ENCODE results near the gene PHACTR3. TPM values are rescaled to one million over a fixed set of nuclear protein-coding genes. Genes with fewer than 3 reads are reported as not detected.

PHACTR3 gene
- total and polyA plus RNA-seq, 2 donors = 2.9 to 35.8 TPM

DNA sequence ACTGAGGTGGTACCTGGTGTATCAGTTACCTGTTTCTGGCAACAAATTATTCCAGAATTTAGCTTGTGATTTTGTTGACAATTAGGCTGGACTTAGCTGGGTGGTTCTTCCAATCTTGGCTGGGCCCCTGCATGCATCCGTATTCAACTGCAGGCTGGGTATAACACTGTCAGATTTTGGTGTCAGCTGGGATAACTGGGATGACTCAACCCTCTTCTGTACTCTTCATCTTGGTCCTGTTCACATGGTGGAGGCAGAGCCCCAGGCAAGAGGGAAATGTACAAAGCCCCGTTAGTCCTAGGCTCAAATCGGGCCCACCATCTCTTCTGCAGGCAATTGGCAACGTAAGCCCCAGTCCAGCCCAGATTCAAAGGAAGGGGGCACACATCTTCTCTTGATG is 89.2 kb downstream of the PHACTR3 start:
- 93% methylated on average over 4 of the region's 4 CpGs for WGBS
- no peak for DNase-seq (ENCODE audit: low read depth in 6 of 9, low spot score in 9 of 9)

DNA sequence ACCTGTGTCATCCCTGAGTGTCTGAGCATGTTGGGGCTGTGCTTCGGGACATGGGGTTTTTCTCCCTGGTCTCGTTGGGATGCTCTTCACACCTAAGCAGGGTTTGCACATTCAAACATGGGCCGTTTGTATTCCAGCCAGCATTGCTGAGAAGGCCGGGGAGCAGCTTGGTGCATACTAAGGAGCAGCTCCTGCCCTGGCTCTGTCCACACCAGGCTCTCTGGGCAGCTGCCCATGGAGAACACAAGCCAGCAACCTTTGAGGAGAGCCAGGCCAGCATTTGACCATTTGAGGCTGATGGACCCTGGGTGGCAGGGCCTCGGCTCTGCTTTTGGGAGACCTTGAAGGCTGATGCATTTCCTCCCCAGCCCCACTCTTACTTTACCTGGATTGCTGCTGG is 92.1 kb downstream of the PHACTR3 start:
- Histone ChIP-seq H3K27me3 (ENCODE audit: control insufficient read depth in 2 of 2, insufficient read depth in 1 of 2, low read length in 1 of 2) (no peaks in the 10 kb centered on the region), H3K4me1 (ENCODE audit: control insufficient read depth in 2 of 2, insufficient read depth in 2 of 2, low read length in 2 of 2) (no peaks in the 10 kb centered on the region), H3K36me3 (ENCODE audit: control insufficient read depth in 2 of 2, insufficient read depth in 2 of 2, low read length in 1 of 2) (no peaks in the 10 kb centered on the region), H3K9me3 (ENCODE audit: control insufficient read depth in 2 of 2, insufficient read depth in 1 of 2, low read length in 1 of 2) (no peaks in the 10 kb centered on the region), H3K27ac (ENCODE audit: low read depth in 1 of 2, low read length in 1 of 2) (no peak overlapping the region), H3K4me3 (ENCODE audit: low read length in 2 of 2) (no peak overlapping the region)
- no peak for DNase-seq (ENCODE audit: low read depth in 6 of 9, low spot score in 9 of 9)
- 78% methylated on average over 5 of the region's 5 CpGs for WGBS

More for the DNA sequence above, 89.2 kb downstream of the PHACTR3 start:
- Histone ChIP-seq H3K4me1 (ENCODE audit: control insufficient read depth in 2 of 2, insufficient read depth in 2 of 2, low read length in 2 of 2) (no peaks in the 10 kb centered on the region), H3K9me3 (ENCODE audit: control insufficient read depth in 2 of 2, insufficient read depth in 1 of 2, low read length in 1 of 2) (no peaks in the 10 kb centered on the region), H3K4me3 (ENCODE audit: low read length in 2 of 2) (no peak overlapping the region), H3K36me3 (ENCODE audit: control insufficient read depth in 2 of 2, insufficient read depth in 2 of 2, low read length in 1 of 2) (no peaks in the 10 kb centered on the region), H3K27ac (ENCODE audit: low read depth in 1 of 2, low read length in 1 of 2) (no peak overlapping the region), H3K27me3 (ENCODE audit: control insufficient read depth in 2 of 2, insufficient read depth in 1 of 2, low read length in 1 of 2) (no peaks in the 10 kb centered on the region)

DNA sequence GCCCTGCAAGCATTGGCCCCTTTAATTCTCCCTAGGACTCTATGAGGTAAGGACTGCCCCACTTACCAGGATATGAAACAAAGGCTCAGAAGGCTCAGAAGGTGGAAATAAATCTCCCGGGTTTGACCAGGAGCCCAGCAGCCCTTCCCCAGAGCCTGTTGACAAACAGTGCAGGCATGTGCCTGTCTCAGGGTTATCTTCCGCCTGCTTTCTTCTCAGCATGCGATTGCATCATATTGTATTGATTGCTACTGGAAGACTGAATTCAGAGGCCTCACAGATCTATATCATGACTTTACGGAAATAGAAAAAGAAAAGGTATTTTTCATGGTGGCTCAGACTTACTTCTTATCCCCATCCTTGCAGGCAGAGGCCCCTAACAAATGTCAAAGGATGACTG is 92.7 kb downstream of the PHACTR3 start:
- H3K9me3 ChIP-seq (ENCODE audit: control insufficient read depth in 2 of 2, insufficient read depth in 1 of 2, low read length in 1 of 2) = no peaks in the 10 kb centered on the region
- H3K4me3 ChIP-seq (ENCODE audit: low read length in 2 of 2) = no peak overlapping the region
- H3K27ac ChIP-seq (ENCODE audit: low read depth in 1 of 2, low read length in 1 of 2) = no peak overlapping the region
- no peak for DNase-seq (ENCODE audit: low read depth in 6 of 9, low spot score in 9 of 9)
- 79% methylated on average over 4 of the region's 4 CpGs for WGBS
- no peaks in the 10 kb centered on the region for H3K4me1 ChIP-seq (ENCODE audit: control insufficient read depth in 2 of 2, insufficient read depth in 2 of 2, low read length in 2 of 2)
- H3K27me3 ChIP-seq (ENCODE audit: control insufficient read depth in 2 of 2, insufficient read depth in 1 of 2, low read length in 1 of 2) = no peaks in the 10 kb centered on the region
- no peaks in the 10 kb centered on the region for H3K36me3 ChIP-seq (ENCODE audit: control insufficient read depth in 2 of 2, insufficient read depth in 2 of 2, low read length in 1 of 2)

DNA sequence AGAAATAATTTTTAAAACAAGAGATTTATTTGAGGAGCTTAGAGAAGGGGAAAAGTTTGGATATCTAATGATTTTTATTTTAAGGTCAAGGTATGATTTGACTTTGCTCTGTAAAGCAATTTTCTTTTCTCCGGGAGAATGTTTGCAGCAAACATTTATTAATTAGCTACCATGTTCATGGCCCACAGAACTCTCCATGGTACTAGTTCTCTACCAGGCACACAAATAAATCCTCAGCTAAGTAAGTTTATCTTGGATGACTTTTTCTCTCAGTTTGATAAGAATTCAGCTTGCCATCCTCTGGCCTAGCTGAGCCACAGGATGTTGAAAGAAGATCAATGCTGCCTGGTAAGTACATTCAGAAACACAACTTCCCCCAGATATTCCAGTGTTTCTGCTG is 94.3 kb downstream of the PHACTR3 start:
- no peaks in the 10 kb centered on the region for H3K4me1 ChIP-seq (ENCODE audit: control insufficient read depth in 2 of 2, insufficient read depth in 2 of 2, low read length in 2 of 2)
- no peak for DNase-seq (ENCODE audit: low read depth in 6 of 9, low spot score in 9 of 9)
- no peak overlapping the region for H3K4me3 ChIP-seq (ENCODE audit: low read length in 2 of 2)
- H3K9me3 ChIP-seq (ENCODE audit: control insufficient read depth in 2 of 2, insufficient read depth in 1 of 2, low read length in 1 of 2) = no peaks in the 10 kb centered on the region
- H3K27me3 ChIP-seq (ENCODE audit: control insufficient read depth in 2 of 2, insufficient read depth in 1 of 2, low read length in 1 of 2) = no peaks in the 10 kb centered on the region
- H3K36me3 ChIP-seq (ENCODE audit: control insufficient read depth in 2 of 2, insufficient read depth in 2 of 2, low read length in 1 of 2) = no peaks in the 10 kb centered on the region
- no peak overlapping the region for H3K27ac ChIP-seq (ENCODE audit: low read depth in 1 of 2, low read length in 1 of 2)
- WGBS = 94% methylated on average over 1 of the region's 1 CpG

DNA sequence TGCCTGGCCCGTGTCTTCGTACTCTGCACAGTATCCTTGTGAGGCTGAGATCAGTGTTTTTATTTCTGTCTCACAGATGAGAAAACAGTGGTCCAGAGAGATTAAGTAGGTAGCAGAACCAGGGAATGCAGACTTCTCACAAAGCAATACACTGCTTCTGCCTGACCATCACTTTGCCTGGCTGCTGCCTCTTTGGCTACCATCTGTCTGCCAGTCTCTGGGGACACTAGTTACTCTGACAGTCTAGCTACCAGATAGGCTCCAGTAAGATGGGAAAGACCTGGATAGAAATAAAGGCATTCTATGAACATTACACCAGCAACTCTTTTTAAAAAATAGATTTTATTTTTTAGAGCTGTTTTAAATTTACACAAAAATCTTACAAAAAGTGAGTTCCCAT is 96.9 kb downstream of the PHACTR3 start:
- no peak overlapping the region for H3K27ac ChIP-seq (ENCODE audit: low read depth in 1 of 2, low read length in 1 of 2)
- no peaks in the 10 kb centered on the region for H3K36me3 ChIP-seq (ENCODE audit: control insufficient read depth in 2 of 2, insufficient read depth in 2 of 2, low read length in 1 of 2)
- H3K9me3 ChIP-seq (ENCODE audit: control insufficient read depth in 2 of 2, insufficient read depth in 1 of 2, low read length in 1 of 2) = no peaks in the 10 kb centered on the region
- no peak overlapping the region for H3K4me3 ChIP-seq (ENCODE audit: low read length in 2 of 2)
- no peaks in the 10 kb centered on the region for H3K4me1 ChIP-seq (ENCODE audit: control insufficient read depth in 2 of 2, insufficient read depth in 2 of 2, low read length in 2 of 2)
- WGBS = 92% methylated on average over 2 of the region's 2 CpGs
- no peaks in the 10 kb centered on the region for H3K27me3 ChIP-seq (ENCODE audit: control insufficient read depth in 2 of 2, insufficient read depth in 1 of 2, low read length in 1 of 2)
- no peak for DNase-seq (ENCODE audit: low read depth in 6 of 9, low spot score in 9 of 9)

DNA sequence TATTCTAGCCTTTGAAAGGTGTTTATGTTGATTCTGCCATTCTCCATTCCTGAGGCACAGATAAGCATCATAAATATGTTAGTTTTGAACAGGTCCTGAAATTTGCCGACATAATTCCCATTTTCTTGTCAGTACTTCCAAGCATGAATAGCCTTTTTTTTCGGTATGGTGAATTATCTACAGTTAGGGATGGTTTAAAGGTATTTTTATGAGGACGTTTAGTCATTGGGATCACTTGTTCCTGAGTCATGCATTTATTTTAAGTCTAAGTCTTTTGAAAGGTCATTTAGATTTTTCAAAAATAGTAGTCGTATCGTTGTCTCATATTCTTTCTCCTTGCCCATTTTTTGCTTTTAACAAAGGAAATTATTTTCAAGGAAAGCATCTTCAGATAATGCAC is 98.7 kb downstream of the PHACTR3 start:
- no peak overlapping the region for H3K27ac ChIP-seq (ENCODE audit: low read depth in 1 of 2, low read length in 1 of 2)
- no peaks in the 10 kb centered on the region for H3K27me3 ChIP-seq (ENCODE audit: control insufficient read depth in 2 of 2, insufficient read depth in 1 of 2, low read length in 1 of 2)
- no peaks in the 10 kb centered on the region for H3K36me3 ChIP-seq (ENCODE audit: control insufficient read depth in 2 of 2, insufficient read depth in 2 of 2, low read length in 1 of 2)
- H3K4me1 ChIP-seq (ENCODE audit: control insufficient read depth in 2 of 2, insufficient read depth in 2 of 2, low read length in 2 of 2) = no peaks in the 10 kb centered on the region
- no peak overlapping the region for H3K4me3 ChIP-seq (ENCODE audit: low read length in 2 of 2)
- 81% methylated on average over 5 of the region's 5 CpGs for WGBS
- H3K9me3 ChIP-seq (ENCODE audit: control insufficient read depth in 2 of 2, insufficient read depth in 1 of 2, low read length in 1 of 2) = no peaks in the 10 kb centered on the region
- no peak for DNase-seq (ENCODE audit: low read depth in 6 of 9, low spot score in 9 of 9)

DNA sequence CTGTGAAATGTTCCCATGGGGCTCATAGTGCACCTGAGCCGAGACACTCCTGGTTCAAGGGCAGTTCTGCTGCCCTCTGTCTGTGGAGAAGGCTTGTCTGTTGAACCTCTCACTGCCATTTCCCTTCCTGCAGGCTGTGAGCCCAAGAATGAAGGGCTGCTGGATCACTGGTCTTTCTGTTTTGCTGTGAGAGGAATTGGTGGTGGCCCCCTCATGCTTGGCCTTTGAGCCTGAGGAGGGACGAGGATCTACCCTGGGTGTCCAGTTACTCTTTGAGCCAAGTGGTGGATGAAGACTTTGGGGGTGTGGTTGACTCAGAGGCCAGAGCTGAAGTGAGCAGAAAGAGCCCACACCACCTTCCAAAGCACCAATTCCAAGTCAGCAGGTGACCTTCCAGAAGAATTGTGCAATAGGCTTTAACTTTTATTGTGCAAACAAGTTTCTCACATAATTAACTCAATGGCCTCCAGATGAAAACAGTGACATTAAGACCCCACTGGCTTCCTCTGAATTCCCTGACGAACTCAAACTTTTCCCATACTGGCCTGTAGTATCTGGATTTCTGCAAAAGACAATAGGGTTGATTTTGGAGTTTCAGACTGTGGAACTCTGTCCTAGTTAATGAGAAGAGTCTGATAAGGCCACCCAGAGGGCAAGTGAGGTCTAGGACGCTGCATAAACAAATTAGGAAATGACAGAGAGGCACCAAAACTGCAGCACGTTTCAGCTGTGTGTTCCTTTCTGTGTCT is 101.5 kb downstream of the PHACTR3 start:
- no peak for DNase-seq (ENCODE audit: low read depth in 6 of 9, low spot score in 9 of 9)
- Histone ChIP-seq H3K27ac (ENCODE audit: low read depth in 1 of 2, low read length in 1 of 2) (no peak overlapping the region), H3K27me3 (ENCODE audit: control insufficient read depth in 2 of 2, insufficient read depth in 1 of 2, low read length in 1 of 2) (no peaks in the 10 kb centered on the region), H3K4me3 (ENCODE audit: low read length in 2 of 2) (no peak overlapping the region), H3K36me3 (ENCODE audit: control insufficient read depth in 2 of 2, insufficient read depth in 2 of 2, low read length in 1 of 2) (no peaks in the 10 kb centered on the region), H3K9me3 (ENCODE audit: control insufficient read depth in 2 of 2, insufficient read depth in 1 of 2, low read length in 1 of 2) (no peaks in the 10 kb centered on the region), H3K4me1 (ENCODE audit: control insufficient read depth in 2 of 2, insufficient read depth in 2 of 2, low read length in 2 of 2) (no peaks in the 10 kb centered on the region)
- 46% methylated on average over 5 of the region's 5 CpGs for WGBS

DNA sequence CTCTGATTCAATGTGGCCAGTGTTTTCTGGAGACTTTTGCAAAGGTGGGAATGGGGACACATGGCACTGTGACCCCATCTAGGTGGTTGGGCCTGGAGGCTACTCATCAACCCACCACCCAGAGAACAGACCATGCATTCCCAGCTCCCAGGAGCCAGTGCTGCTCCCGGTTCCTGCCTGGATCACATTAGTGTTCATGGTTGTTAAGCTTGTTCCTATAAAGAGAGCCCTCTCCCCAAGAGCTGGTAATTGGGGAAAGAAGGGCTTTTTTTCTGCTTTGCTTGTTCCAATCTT is 102.0 kb downstream of the PHACTR3 start:
- DNase-seq (ENCODE audit: low read depth in 6 of 9, low spot score in 9 of 9) = no peak
- Histone ChIP-seq H3K36me3 (ENCODE audit: control insufficient read depth in 2 of 2, insufficient read depth in 2 of 2, low read length in 1 of 2) (no peaks in the 10 kb centered on the region), H3K4me1 (ENCODE audit: control insufficient read depth in 2 of 2, insufficient read depth in 2 of 2, low read length in 2 of 2) (no peaks in the 10 kb centered on the region), H3K27ac (ENCODE audit: low read depth in 1 of 2, low read length in 1 of 2) (no peak overlapping the region), H3K9me3 (ENCODE audit: control insufficient read depth in 2 of 2, insufficient read depth in 1 of 2, low read length in 1 of 2) (no peaks in the 10 kb centered on the region), H3K4me3 (ENCODE audit: low read length in 2 of 2) (no peak overlapping the region), H3K27me3 (ENCODE audit: control insufficient read depth in 2 of 2, insufficient read depth in 1 of 2, low read length in 1 of 2) (no peaks in the 10 kb centered on the region)
- 71% methylated on average over 1 of the region's 1 CpG for WGBS

DNA sequence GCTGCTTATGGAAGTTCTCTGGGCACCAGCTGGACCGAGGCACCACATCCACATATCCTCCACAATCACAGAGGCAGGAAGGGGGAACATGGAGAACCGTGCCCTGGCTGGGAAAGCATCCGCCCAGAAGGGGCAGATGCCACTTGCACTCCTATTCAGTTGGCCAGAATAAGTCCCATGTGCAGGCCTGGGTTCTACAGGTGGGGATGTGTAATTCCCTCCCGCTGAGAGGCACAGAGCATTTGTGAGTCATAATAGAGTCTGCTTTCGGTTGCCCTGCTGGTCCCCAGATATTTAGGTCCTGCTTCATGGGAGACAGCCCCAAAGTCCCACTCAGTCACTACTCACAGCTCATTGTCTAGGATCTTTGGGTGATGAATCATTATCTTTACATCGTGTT is 104.0 kb downstream of the PHACTR3 start:
- Histone ChIP-seq H3K9me3 (ENCODE audit: control insufficient read depth in 2 of 2, insufficient read depth in 1 of 2, low read length in 1 of 2) (no peaks in the 10 kb centered on the region), H3K27ac (ENCODE audit: low read depth in 1 of 2, low read length in 1 of 2) (no peak overlapping the region), H3K4me1 (ENCODE audit: control insufficient read depth in 2 of 2, insufficient read depth in 2 of 2, low read length in 2 of 2) (no peaks in the 10 kb centered on the region), H3K4me3 (ENCODE audit: low read length in 2 of 2) (no peak overlapping the region), H3K36me3 (ENCODE audit: control insufficient read depth in 2 of 2, insufficient read depth in 2 of 2, low read length in 1 of 2) (no peaks in the 10 kb centered on the region), H3K27me3 (ENCODE audit: control insufficient read depth in 2 of 2, insufficient read depth in 1 of 2, low read length in 1 of 2) (no peaks in the 10 kb centered on the region)
- WGBS = 88% methylated on average over 6 of the region's 6 CpGs
- no peak for DNase-seq (ENCODE audit: low read depth in 6 of 9, low spot score in 9 of 9)

DNA sequence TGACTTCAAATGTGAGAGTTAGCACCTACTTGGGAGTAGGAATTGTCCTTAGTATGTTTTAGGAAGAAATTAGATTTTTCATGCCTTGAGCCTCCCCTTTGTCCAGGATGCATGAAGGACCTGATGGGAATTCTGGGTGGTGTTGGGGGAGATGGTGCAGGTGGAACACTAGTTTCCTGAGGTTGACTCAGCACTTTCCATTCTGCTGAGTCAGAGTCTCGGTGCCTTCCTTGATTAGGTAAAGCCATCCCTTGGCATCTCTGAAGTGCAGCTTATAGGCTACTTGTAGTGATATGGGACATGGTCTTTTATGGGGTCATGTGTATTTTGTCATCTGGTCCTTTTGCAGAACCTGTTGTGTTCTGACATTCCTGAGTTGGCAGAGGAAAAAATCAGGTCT is 105.3 kb downstream of the PHACTR3 start:
- H3K27ac ChIP-seq (ENCODE audit: low read depth in 1 of 2, low read length in 1 of 2) = no peak overlapping the region
- no peaks in the 10 kb centered on the region for H3K27me3 ChIP-seq (ENCODE audit: control insufficient read depth in 2 of 2, insufficient read depth in 1 of 2, low read length in 1 of 2)
- H3K4me1 ChIP-seq (ENCODE audit: control insufficient read depth in 2 of 2, insufficient read depth in 2 of 2, low read length in 2 of 2) = no peaks in the 10 kb centered on the region
- H3K4me3 ChIP-seq (ENCODE audit: low read length in 2 of 2) = no peak overlapping the region
- DNase-seq (ENCODE audit: low read depth in 6 of 9, low spot score in 9 of 9) = no peak
- no peaks in the 10 kb centered on the region for H3K36me3 ChIP-seq (ENCODE audit: control insufficient read depth in 2 of 2, insufficient read depth in 2 of 2, low read length in 1 of 2)
- WGBS = 57% methylated on average over 1 of the region's 1 CpG
- no peaks in the 10 kb centered on the region for H3K9me3 ChIP-seq (ENCODE audit: control insufficient read depth in 2 of 2, insufficient read depth in 1 of 2, low read length in 1 of 2)

Data from thymus (tissue), 11 donors.